KOPT-K1 (cell line): ENCODE measurements around the gene SESN2.
A peak's percentile ranks its signal among the peaks of the same experiment; 100 is the strongest.

Experiments used
- H3K27ac ChIP-seq: fragments of 200-600 bp; sonication (generic); 2 replicates; pipeline ENCODE4 v1.5.1; 2016; ENCODE audit warnings: antibody characterized with exemption, mild to moderate bottlenecking, low read depth, low read length; ENCODE audit not compliant: poor library complexity, severe bottlenecking
- H3K36me3 ChIP-seq: fragments of 200-600 bp; sonication (generic); 2 replicates; pipeline ENCODE4 v1.5.1; 2017; ENCODE audit warnings: antibody characterized with exemption, mild to moderate bottlenecking, low read length, moderate library complexity; ENCODE audit not compliant: insufficient read depth
- H3K9me3 ChIP-seq: fragments of 200-600 bp; sonication (generic); 2 replicates; pipeline ENCODE4 v1.5.1; 2017; ENCODE audit warnings: antibody characterized with exemption, low read length, mild to moderate bottlenecking; ENCODE audit not compliant: insufficient read depth, poor library complexity, severe bottlenecking

Gene SESN2

DNA sequence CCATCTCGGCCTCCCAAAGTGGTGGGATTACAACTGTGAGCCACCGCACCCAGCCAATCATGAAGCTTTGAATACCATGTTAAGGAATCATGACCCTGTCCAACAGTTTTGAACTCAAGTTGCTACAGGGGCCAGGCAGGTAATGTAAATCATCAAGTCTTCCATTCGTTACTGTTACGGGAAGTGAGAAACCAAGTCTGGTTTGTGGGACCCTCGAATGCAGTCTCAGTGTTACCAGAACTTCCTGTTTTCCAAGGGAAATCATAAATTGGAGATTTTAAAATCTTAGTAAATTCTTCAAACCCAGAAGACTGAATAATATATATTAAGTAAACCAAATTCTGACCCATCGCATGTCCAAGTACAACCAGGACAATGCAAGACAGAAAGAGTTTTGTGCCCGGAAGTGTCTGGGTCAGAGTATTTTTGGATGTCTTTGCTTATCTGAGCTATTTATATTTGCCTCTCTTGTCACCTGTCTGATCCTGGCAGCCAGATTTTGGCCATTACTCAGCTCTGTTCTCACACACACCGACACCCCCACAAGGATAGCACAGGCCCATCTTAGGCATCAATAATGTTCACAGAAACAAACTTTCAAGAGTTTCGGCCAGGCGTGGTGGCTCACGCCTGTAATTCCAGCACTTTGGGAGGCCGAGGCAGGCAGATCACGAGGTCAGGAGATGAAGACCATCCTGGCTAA, 14.6 kb upstream of the SESN2 start:
- no peaks in the 10 kb centered on the region for H3K9me3 ChIP-seq
- no peak overlapping the region for H3K27ac ChIP-seq
- peaks cover 3% of the 10 kb centered on the region; the same call in 1 of the 2 replicates for H3K36me3 ChIP-seq

DNA sequence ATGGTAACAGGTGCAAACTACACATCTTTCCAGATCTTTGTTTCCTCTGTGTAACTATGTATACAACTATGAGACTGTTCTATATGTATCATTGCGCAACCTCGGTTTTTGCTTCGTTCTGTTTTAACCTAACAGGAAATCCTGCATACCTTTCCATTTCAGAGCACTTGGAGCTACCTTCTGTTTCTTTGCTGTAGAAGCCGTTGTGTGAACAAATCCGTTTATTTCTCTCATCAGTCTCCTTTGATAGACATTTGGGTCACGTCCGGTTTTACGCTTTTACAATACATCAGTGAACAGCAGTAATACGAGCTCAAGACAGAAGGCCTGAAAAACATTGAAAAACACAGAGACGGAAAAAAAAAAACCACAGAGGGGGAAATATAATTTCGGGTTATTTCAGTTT, 12.9 kb upstream of the SESN2 start:
- Histone ChIP-seq H3K27ac (peak overlapping the region; percentile 69), H3K36me3 (no peaks in the 10 kb centered on the region), H3K9me3 (no peaks in the 10 kb centered on the region)

DNA sequence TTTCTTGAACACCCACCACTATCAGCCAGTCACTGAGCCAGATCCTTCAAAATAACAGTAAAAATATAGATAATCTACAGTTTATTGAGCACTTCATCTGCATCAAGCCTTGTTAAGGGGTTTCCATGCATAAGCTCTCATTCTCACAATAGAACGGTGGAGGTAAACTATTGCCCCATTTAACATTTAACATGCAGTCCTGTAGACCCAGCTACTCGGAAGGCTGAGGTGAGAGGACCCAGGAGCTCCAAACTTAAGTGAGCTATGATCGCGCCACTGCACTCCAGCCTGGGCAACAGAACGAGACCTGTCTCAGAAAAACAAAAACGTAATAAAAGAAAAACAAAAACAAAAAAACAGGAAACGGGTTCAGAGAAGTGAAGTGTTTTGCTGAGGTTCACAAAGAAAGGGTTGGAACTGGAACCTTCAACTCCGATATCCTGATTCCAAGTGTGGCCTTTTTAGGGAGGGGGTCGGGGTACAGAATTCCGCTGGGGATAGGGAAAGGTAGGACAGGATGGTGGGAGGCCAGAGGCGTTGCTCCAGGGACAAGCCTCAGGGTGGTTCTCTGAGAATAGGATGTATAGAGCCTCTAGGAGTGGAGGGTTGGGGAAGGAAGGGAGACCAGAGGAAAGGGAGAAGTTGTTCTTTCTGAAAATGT, 11.6 kb upstream of the SESN2 start:
- H3K27ac ChIP-seq, result peak overlapping the region; percentile 38
- H3K9me3 ChIP-seq, result no peaks in the 10 kb centered on the region
- no peaks in the 10 kb centered on the region for H3K36me3 ChIP-seq

DNA sequence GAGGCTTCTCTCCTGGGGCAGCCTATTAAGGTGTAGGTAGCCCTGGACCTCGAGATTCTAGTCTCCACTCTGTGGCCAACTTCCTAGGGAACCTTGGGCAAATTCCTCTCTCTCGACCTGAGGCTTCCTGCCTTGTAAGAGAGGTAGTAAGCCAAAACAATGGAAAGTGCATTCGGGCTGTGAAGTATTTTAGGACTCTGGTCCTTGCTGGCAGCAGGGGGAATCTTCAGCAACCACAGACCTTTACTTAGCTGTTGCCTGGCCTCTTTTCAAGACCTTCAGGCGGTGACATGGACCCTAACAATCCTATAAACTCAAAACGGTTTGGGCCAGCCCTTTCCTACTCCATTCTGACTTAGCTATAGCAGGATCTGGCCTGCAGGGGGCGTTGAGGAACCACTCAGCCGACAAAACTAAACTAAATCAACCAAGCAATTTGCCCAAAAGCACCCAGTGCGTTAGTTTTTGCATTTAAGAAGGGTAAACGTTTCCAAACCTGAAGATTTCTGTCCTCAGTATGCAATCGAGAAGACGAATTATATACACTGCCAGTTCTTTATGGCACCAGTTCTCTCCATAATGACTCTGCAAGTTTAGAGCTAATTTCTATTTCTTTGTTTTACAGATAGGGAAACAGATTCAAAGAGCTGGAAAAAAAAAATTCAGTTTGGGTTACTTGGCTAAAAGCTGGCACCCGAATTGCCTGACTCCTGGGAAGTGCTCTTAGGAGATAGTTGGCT, 10.9 kb upstream of the SESN2 start:
- no peaks in the 10 kb centered on the region for H3K9me3 ChIP-seq
- peak overlapping the region; percentile 38 for H3K27ac ChIP-seq
- H3K36me3 ChIP-seq, result no peaks in the 10 kb centered on the region

DNA sequence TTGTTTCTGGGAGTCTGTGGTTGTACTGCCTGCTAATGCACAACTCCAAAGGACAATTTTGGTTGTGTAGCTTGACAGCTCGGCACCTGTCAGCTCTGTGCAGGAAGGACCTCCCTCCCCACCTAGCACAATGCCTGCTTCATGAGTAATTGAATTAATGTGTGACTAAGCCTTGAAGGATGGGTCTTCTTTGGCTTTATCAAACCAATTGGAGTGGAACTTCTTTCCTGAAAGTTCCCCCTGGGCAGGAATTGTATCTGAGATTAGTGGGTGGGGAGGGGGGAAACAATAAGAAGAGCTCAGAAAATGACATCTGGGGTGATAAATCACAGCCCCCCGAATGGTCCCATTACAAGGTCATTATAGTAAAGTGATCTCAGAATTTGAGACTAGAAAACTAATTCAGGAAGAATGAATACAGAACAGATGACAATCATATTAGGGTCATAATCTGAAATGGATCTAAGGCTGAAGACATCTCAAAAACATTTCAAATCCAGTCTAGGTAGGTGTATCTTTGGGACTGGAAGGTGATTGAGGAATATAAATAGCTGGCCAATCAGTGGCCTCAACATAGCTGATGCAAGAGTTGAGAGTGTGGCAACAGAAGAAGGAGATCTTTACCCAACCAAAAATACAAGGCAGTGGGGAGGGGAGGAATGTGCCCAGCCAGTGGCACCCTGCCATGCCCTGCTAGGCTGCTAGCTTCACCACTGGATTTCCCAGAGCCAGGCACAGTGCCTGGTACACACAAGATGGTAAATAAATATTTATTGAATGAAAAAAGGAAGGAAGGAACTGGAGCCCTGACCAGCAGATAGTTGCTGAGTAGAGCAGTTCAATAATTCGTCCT, 10.1 kb upstream of the SESN2 start:
- Histone ChIP-seq H3K36me3 (no peaks in the 10 kb centered on the region), H3K27ac (no peak overlapping the region), H3K9me3 (no peaks in the 10 kb centered on the region)

DNA sequence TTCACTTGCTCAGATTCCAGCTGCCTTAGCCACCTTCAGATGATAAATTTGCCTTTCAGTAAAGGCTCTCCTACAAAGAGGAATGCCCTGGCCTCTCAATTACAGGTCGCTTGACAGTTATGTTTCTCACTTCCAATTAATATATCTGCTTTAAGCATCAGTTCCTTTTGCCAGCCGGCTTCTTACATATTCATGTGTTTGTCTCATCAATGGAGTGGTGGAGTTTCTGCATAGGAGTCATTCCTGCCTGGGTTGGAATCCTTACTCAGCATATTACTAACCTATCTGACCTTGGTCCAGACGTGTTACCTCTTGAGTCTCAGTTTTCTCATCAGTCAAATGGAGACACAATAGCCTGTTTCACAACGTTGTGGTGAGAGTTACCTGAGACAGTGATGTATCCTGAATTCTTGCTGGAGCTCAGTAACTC, 9.4 kb upstream of the SESN2 start:
- H3K36me3 ChIP-seq, result no peaks in the 10 kb centered on the region
- H3K9me3 ChIP-seq, result no peaks in the 10 kb centered on the region
- H3K27ac ChIP-seq, result no peak overlapping the region

DNA sequence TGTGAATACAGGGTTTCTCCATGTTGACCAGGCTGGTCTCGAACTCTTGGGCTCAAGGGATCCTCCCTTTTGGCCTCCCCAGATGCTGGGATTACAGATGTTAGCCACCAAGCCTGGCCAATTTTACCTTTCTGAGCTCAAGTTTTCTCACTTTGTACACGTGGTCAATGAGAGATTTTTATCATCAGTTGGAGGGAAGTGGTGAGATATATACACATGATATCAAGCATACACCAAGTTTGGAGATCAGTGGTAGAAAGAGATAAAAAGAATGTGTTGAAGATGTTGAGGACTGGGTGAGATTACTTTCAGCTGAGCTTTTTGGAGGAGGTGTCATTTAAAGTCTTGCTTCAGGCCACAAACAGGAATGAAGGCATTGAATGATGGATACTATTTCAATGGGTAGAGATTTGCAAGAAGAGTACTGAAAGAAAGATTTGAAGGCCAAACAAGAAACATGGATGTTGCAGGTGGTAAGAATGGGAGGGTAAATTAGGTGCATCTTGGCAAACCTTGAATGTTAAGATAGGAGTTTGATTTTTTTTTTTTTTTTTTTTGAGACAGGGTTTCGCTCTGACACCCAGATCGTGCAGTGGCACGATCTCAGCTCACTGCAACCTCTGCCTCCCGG, 3.0 kb upstream of the SESN2 start:
- Histone ChIP-seq H3K36me3 (no peaks in the 10 kb centered on the region), H3K9me3 (no peaks in the 10 kb centered on the region), H3K27ac (no peak overlapping the region)

DNA sequence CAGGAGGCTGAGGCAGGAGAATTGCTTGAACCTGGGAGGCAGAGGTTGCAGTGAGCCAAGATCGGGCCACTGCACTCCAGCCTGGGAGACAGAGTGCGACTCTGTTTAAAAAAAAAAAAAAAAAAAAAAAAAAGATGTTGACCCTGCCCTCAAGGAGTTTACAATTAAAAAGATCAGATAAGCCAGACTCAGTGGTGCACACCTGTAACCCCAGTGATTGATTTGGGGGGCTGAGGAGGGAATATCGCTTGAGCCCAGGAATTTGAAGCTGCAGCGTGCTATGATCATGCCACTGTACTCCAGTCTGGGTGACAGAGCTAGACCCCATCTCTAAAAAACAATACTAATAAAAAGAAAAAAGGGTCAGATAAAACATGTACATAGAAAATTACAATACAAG, 1.6 kb upstream of the SESN2 start:
- Histone ChIP-seq H3K27ac (no peak overlapping the region), H3K9me3 (no peaks in the 10 kb centered on the region), H3K36me3 (no peaks in the 10 kb centered on the region)

DNA sequence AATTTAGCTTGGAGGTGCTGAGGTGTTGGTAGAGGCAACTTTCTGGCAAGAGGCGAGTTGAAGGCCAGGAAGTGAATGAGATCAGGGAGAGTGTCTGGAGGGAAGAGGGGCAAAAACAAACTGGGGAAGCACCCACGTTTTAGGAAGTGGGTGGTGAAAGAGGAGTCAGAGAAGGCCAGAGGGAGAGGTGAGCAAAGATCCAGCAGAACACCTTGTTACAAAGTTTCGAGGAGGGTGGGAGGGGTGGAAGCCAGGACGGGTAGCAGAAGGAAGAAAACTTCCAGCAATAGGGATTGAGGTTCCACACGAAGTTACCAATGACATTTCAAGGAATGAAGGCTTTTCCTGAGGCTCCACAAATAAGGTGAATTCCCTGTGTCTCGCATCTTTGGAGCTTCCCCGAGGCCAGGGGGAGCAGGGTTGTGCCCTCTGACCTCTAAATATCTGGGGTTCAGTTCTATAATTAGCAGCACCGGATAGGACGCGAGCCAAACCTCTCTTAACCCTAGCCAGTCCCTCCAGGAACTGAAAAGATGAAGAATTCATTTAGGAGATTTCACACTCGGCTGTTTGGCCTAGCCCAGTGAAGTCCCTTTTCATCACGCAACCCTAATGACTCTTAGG, 578 bp upstream of the SESN2 start:
- Histone ChIP-seq H3K36me3 (no peaks in the 10 kb centered on the region), H3K9me3 (no peaks in the 10 kb centered on the region), H3K27ac (no peak overlapping the region)

DNA sequence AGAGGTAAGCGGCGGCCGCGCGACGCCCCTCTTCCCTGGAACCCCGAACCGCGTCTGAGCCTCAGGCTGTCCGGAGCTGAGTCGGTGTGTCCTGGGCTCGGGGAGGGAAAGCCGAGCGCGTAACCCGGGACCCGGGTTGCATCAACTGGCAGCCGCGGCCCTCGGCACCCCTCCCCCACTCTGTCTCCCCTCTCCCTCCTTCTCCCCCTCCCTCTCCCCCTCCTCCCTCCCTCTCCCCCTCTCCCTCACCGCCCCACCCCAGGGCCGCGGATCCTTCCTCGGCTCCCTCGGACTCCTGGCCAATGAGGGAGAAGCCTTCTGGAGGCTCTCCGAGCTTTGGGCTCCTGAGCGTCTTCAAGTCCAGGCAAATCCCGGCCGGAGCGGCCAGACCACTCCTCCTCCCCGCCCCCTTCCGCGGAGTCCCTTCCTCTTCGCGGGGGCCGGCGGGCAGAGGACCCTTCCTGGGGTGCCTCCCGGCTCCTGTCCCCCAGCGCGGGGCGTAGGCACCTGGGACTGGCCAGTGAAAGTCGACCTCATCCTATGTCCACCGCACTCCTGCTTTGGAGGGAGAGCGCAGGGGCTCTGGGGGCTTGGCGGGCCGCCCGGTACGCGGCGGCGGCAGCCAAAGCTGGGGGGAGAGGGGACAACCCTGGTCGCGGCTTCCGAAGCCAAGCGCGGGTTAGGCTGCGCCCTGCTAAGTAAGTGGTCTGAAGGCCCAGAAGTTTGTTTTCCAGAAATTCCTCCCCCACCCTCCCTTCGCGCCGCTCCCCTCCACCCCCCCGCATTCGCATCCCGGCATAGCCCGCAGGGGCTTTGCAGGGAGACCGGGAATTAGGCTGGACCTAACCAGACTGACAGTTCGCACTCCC, 850 bp downstream of the SESN2 start:
- no peaks in the 10 kb centered on the region for H3K36me3 ChIP-seq
- H3K27ac ChIP-seq, result peak overlapping the region; percentile 38
- no peaks in the 10 kb centered on the region for H3K9me3 ChIP-seq

DNA sequence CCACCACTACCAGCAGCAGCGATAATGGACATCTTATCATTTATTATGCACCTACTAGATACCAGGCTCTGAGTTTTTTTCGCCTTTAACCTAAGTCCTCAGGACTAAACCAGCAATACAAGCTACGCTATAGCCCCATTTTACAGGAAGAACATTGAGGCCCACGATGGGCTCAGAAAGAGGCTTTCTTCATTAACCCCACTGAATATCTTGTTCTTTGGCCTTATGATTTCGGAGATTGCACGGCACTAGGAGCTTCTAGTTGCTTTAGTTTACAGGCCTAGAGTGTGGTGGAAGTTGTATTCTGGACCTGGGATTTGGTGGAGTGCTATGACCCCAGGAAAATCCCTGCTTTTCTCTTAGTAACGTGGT, 1.5 kb downstream of the SESN2 start:
- no peak overlapping the region for H3K27ac ChIP-seq
- no peaks in the 10 kb centered on the region for H3K9me3 ChIP-seq
- no peaks in the 10 kb centered on the region for H3K36me3 ChIP-seq

DNA sequence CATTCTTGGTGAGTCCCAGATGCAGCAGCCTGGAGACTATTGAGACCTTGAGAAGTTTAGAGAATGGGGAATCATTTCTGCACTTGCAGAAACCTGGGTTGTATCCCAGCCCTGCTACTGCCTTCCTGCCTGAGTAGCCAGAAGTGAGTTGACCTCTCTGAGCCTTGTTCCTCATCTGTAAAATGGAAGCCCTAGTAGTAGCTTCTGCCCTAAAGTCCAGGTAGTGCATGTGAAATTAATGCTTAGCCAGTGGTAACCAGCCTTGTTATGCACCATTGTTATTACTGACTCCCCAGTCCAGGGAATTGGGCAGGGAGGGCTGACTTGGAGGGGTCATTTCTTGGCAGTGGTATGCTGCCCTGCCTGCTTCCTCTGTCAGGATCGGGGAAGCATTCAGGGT, 5.6 kb downstream of the SESN2 start:
- Histone ChIP-seq H3K9me3 (no peaks in the 10 kb centered on the region), H3K36me3 (no peaks in the 10 kb centered on the region), H3K27ac (no peak overlapping the region)

DNA sequence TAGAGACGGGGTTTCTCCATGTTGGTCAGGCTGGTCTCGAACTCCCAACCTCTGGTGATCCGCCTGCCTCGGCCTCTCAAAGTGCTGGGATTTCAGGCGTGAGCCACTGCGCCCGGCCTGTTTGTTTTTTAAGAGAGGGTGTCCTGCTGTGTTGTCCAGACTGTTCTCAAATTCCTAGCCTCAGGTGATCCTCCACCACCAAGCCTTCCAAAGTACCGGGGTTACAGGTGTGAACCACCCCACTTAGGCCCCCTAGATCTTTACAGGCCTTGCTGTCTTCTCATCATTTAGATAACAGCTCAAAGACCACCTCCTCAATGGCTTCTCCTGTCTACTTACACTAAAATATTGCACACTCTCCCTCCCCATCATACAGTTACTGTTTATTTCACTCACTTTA, 6.3 kb downstream of the SESN2 start:
- Histone ChIP-seq H3K36me3 (no peaks in the 10 kb centered on the region), H3K9me3 (no peaks in the 10 kb centered on the region), H3K27ac (no peak overlapping the region)
